GM23338 (cell line): ENCODE data around the gene SCAF4.

Source experiments
- CREB1 ChIP-seq: fragments of 250-450 bp; sonication (Bioruptor Pico); IDR thresholded peaks from 2 replicates; pipeline ENCODE4 v1.5.0; 2020; ENCODE audit warnings: low read depth, mild to moderate bottlenecking, moderate library complexity
- EZH2 ChIP-seq: fragments of 200-600 bp; sonication (generic); IDR thresholded peaks from one replicate; pipeline ENCODE4 v1.8.0; 2017; ENCODE audit warnings: antibody characterized with exemption, mild to moderate bottlenecking, low read depth; ENCODE audit not compliant: unreplicated experiment
- EZH2phosphoT487 ChIP-seq: fragments of 200-600 bp; sonication (generic); IDR thresholded peaks from one replicate; pipeline ENCODE4 v1.8.1; 2018; ENCODE audit warnings: antibody characterized with exemption; ENCODE audit not compliant: unreplicated experiment
- JUNB ChIP-seq: IDR thresholded peaks from one replicate; pipeline ENCODE4 v1.6.1; 2016; ENCODE audit warnings: antibody characterized with exemption; ENCODE audit not compliant: unreplicated experiment
- POLR2AphosphoS5 ChIP-seq: IDR thresholded peaks from 2 replicates; pipeline ENCODE4 v1.6.1; 2016; ENCODE audit warnings: antibody characterized with exemption, low read depth
- REST ChIP-seq: IDR thresholded peaks from one replicate; pipeline ENCODE4 v1.6.1; 2018; ENCODE audit warnings: antibody characterized with exemption; ENCODE audit not compliant: unreplicated experiment
- STAT1 ChIP-seq: IDR thresholded peaks from one replicate; pipeline ENCODE4 v1.6.1; 2016; ENCODE audit warnings: antibody characterized with exemption; ENCODE audit not compliant: unreplicated experiment
- TF ChIP-seq, protein P1 (sequence below), 2 experiments: fragments of 200-600 bp in 1 of 2; sonication (generic) in 1 of 2; conservative IDR thresholded peaks; 2 replicates each; pipeline versions ENCODE4 v1.5.1 to v1.6.1; 2016 to 2017; ENCODE audit warnings: antibody characterized with exemption in 2 of 2, low read depth in 2 of 2, mild to moderate bottlenecking in 2 of 2, moderate library complexity in 1 of 2
- TF ChIP-seq, protein P2 (sequence below): IDR thresholded peaks from 2 replicates; pipeline ENCODE4 v1.6.1; 2016; ENCODE audit warnings: antibody characterized with exemption

DNA sequence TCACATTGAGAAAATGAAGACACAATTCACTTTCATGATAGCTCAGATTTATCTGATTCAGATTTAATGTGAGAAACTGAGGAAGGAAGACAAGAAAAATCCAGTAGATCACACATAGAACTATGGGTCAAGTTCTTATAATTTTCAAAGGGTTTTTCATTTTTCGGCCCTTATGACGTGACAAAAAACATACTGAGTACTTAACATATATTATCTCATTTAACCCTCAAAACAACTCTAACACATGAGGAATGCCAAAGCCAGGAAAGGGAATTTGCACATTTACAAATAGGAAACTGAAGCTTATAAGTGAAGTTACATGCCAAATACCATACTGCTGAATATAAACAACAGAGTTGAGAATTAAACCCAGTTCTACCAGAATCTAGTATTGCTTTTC, 44.8 kb downstream of the SCAF4 start:
- TF ChIP-seq, protein P1, sequence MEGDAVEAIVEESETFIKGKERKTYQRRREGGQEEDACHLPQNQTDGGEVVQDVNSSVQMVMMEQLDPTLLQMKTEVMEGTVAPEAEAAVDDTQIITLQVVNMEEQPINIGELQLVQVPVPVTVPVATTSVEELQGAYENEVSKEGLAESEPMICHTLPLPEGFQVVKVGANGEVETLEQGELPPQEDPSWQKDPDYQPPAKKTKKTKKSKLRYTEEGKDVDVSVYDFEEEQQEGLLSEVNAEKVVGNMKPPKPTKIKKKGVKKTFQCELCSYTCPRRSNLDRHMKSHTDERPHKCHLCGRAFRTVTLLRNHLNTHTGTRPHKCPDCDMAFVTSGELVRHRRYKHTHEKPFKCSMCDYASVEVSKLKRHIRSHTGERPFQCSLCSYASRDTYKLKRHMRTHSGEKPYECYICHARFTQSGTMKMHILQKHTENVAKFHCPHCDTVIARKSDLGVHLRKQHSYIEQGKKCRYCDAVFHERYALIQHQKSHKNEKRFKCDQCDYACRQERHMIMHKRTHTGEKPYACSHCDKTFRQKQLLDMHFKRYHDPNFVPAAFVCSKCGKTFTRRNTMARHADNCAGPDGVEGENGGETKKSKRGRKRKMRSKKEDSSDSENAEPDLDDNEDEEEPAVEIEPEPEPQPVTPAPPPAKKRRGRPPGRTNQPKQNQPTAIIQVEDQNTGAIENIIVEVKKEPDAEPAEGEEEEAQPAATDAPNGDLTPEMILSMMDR (conservative IDR thresholded peaks at IDR 0.05; ENCODE audit: low read depth in 2 of 2) = no peak
- TF ChIP-seq EZH2 (no peak), STAT1 (no peak), CREB1 (CRISPR knock-in tag) (no peak), EZH2phosphoT487 (no peak), REST (no peak), JUNB (no peak), POLR2AphosphoS5 (no peak)
- TF ChIP-seq, protein P2, sequence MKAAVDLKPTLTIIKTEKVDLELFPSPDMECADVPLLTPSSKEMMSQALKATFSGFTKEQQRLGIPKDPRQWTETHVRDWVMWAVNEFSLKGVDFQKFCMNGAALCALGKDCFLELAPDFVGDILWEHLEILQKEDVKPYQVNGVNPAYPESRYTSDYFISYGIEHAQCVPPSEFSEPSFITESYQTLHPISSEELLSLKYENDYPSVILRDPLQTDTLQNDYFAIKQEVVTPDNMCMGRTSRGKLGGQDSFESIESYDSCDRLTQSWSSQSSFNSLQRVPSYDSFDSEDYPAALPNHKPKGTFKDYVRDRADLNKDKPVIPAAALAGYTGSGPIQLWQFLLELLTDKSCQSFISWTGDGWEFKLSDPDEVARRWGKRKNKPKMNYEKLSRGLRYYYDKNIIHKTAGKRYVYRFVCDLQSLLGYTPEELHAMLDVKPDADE = no peak
